ENCODE measurements around the gene B9D1.

DNA sequence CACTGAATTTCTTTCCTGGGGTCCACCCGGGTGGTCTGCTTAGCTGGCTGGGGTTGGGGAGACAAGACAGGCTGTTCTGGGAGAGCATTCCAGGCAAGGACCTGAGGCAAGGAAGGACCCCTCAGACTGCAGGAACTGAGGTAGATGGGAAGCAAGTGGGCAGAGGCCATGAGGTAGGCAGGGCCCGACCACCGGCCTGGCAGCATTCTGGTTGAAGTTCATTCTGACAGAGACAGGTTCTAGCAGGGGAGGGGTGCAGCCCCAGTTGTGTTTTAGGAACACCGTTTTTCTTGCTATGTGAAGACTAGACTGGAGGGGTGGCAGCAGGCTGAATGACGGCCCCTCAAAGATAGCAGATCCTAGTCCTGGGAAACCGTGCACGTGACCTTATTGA lies 17.5 kb downstream of the B9D1 start:
- no peak for TF ChIP-seq CTCF (IDR thresholded peaks at IDR 0.05)
- no peak for TF ChIP-seq STAT6 (CRISPR knock-in tag; conservative IDR thresholded peaks at IDR 0.05; ENCODE audit: low read depth)
- TF ChIP-seq ZNF121 (CRISPR knock-in tag; IDR thresholded peaks at IDR 0.05), result no peak
- TF ChIP-seq, protein P1, sequence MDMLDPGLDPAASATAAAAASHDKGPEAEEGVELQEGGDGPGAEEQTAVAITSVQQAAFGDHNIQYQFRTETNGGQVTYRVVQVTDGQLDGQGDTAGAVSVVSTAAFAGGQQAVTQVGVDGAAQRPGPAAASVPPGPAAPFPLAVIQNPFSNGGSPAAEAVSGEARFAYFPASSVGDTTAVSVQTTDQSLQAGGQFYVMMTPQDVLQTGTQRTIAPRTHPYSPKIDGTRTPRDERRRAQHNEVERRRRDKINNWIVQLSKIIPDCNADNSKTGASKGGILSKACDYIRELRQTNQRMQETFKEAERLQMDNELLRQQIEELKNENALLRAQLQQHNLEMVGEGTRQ (CRISPR knock-in tag; IDR thresholded peaks at IDR 0.05), result no peak
- TF ChIP-seq ZNF232 (CRISPR knock-in tag; IDR thresholded peaks at IDR 0.05), result no peak
- TF ChIP-seq, protein P2, sequence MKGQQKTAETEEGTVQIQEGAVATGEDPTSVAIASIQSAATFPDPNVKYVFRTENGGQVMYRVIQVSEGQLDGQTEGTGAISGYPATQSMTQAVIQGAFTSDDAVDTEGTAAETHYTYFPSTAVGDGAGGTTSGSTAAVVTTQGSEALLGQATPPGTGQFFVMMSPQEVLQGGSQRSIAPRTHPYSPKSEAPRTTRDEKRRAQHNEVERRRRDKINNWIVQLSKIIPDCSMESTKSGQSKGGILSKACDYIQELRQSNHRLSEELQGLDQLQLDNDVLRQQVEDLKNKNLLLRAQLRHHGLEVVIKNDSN (CRISPR knock-in tag; IDR thresholded peaks at IDR 0.05), result no peak
- TF ChIP-seq NR1H2 (CRISPR knock-in tag; IDR thresholded peaks at IDR 0.05), result no peak
- no peak for TF ChIP-seq ZNF532 (CRISPR knock-in tag; IDR thresholded peaks at IDR 0.05; ENCODE audit: borderline replicate concordance)
- TF ChIP-seq MXD4 (CRISPR knock-in tag; IDR thresholded peaks at IDR 0.05; ENCODE audit: borderline replicate concordance), result no peak
- TF ChIP-seq, protein P3, sequence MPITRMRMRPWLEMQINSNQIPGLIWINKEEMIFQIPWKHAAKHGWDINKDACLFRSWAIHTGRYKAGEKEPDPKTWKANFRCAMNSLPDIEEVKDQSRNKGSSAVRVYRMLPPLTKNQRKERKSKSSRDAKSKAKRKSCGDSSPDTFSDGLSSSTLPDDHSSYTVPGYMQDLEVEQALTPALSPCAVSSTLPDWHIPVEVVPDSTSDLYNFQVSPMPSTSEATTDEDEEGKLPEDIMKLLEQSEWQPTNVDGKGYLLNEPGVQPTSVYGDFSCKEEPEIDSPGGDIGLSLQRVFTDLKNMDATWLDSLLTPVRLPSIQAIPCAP (CRISPR knock-in tag; IDR thresholded peaks at IDR 0.05), result no peak
- no peak for TF ChIP-seq CBFB (CRISPR knock-in tag; IDR thresholded peaks at IDR 0.05; ENCODE audit: low read depth)
- no peak for TF ChIP-seq ESRRA (CRISPR knock-in tag; IDR thresholded peaks at IDR 0.05; ENCODE audit: borderline replicate concordance)

Measured in WTC11 (cell line).